Activated naive CD8-positive, alpha-beta T cell treated with anti-CD3 and anti-CD28 coated beads, Interleukin-2, amount 10 ng/mL, durations not matched to agents 7 days and 5 days (primary cell): ENCODE data around the gene HNRNPA1. TPM values are rescaled to one million over a fixed set of nuclear protein-coding genes. Genes with fewer than 3 reads are reported as not detected.

Source experiments
- ATAC-seq: fragments of 150-1000 bp; cut with Tn5 transposase; one replicate; pipeline ENCODE4 v1.10.0; 2021; ENCODE audit warnings: low read depth, moderate library complexity
- POLR2A ChIA-PET: fragments of 350-600 bp; sonication (Branson Sonifier 250); formaldehyde crosslinking; loops from one replicate; lab custom pipeline; 2021; ENCODE audit warnings: antibody characterized with exemption; lab: Charles Lee
- DNase-seq: peaks from one replicate; pipeline ENCODE4 v3.0.0; 2021
- H3K27ac Mint-ChIP-seq: one replicate; pipeline ENCODE4 v1.8.0; 2022; ENCODE audit warnings: mild to moderate bottlenecking, mixed read lengths
- H3K27me3 Mint-ChIP-seq: one replicate; pipeline ENCODE4 v1.8.0; 2022; ENCODE audit warnings: mild to moderate bottlenecking, moderate library complexity, mixed read lengths
- H3K36me3 Mint-ChIP-seq: one replicate; pipeline ENCODE4 v1.8.0; 2021; ENCODE audit warnings: mild to moderate bottlenecking, mixed read lengths
- H3K4me1 Mint-ChIP-seq: one replicate; pipeline ENCODE4 v1.8.0; 2021; ENCODE audit warnings: mixed read lengths
- H3K4me3 Mint-ChIP-seq: one replicate; pipeline ENCODE4 v1.8.0; 2022; ENCODE audit warnings: mild to moderate bottlenecking, moderate library complexity, mixed read lengths
- H3K9me3 Mint-ChIP-seq: one replicate; pipeline ENCODE4 v1.8.0; 2021; ENCODE audit warnings: mixed read lengths
- total RNA-seq, 2 experiments: library from RNA; stranded (reverse); gene quantifications; one replicate each; pipeline ENCODE4 v1.2.3, GENCODE V29; 2021

The HNRNPA1 gene
- total RNA-seq, 2 experiments from 2014 or later, result 1,247 to 1,279 TPM

DNA sequence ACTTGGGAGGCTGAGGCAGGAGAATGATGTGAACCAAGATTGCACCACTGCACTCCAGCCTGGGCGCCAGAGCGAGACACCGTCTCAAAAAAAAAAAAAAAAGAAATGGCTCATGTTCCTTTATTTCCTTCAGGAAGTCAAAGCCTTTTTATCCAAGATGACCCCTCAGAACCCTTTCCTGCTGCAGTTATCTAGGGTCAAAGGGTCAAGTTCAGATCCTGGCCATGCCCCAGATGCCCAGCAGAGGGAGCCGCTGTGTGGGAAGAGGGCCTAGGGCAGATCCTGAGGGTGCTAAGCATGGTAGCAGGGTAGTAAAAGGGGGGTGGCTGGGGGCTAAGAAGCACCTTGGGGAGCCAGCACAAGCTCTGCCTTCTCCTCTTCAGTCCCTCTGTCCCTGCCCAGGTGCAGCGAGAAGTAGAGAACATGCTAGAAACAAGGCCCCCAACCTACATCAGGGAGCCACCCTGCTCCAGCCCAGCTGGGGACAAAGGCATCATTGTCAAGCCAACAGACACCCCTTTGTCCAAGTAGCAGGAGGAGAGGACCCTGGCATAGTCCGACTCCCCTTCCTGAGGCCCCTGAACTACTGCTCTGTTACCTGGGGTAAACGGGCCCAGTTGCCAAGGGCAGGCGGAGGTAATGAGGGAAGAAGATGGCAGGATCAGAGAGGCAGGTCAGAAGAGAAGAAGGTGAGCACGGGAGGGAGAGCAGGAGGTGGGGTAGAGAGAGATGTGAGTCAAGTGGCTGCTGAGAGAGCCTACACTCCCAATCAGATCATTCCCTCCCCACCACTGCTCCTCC lies 13.8 kb downstream of the HNRNPA1 start:
- ATAC-seq (peak; percentile 78), DNase-seq (peak; percentile 73)
- H3K27ac Mint-ChIP-seq, result no peak overlapping the region
- no peaks in the 10 kb centered on the region for H3K36me3 Mint-ChIP-seq
- POLR2A ChIA-PET, result interaction anchor here (0.7 to 4.6 kb wide), 3 partner anchors 9 to 65 kb away, joined by 5 to 16 read pairs (median 5); no protein-coding TSS in a partner anchor
- H3K4me3 Mint-ChIP-seq, result no peak overlapping the region
- H3K9me3 Mint-ChIP-seq, result no peaks in the 10 kb centered on the region
- H3K27me3 Mint-ChIP-seq, result peaks cover 25% of the 10 kb centered on the region
- H3K4me1 Mint-ChIP-seq, result no peaks in the 10 kb centered on the region

DNA sequence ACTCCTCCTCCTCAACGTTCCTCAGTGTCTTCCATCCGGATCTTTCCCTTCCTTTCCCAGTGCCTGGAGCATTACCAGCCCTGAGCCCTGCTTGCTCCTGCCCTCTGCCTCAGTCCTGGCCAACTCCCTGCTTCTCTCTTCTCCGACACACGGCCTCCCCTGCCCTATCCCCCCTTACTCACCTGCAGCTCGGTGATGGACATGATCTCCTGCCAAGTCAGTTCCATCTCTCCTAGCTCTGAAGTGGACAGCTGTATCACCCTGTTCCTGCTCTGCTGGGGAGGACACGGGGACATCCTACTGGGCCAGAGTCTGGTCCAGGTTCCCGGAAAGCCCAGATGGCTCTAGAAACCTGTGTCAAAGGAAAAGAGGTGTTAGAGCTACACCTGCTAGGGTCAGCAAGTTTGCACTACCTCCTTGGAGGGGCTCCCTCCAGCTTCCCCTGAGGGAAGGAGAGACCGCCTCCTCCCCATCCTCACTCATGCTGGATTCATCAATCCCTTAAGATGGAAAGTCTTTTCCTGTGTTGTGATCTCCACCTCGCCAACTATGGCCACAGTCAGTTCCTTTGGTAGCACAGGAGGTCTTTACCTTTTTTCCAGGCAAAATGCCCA lies 14.5 kb downstream of the HNRNPA1 start:
- DNase-seq (no peak), ATAC-seq (no peak)
- H3K9me3 Mint-ChIP-seq, result no peaks in the 10 kb centered on the region
- no peak overlapping the region for H3K4me3 Mint-ChIP-seq
- peaks cover 2% of the 10 kb centered on the region for H3K4me1 Mint-ChIP-seq
- POLR2A ChIA-PET, result interaction anchor here (1.9 to 4.6 kb wide), 2 partner anchors 15 to 64 kb away, joined by 5 to 16 read pairs; partner anchors contain the start of genes CBX5 and HNRNPA1
- no peak overlapping the region for H3K27ac Mint-ChIP-seq
- H3K36me3 Mint-ChIP-seq, result no peaks in the 10 kb centered on the region
- peaks cover 32% of the 10 kb centered on the region for H3K27me3 Mint-ChIP-seq

DNA sequence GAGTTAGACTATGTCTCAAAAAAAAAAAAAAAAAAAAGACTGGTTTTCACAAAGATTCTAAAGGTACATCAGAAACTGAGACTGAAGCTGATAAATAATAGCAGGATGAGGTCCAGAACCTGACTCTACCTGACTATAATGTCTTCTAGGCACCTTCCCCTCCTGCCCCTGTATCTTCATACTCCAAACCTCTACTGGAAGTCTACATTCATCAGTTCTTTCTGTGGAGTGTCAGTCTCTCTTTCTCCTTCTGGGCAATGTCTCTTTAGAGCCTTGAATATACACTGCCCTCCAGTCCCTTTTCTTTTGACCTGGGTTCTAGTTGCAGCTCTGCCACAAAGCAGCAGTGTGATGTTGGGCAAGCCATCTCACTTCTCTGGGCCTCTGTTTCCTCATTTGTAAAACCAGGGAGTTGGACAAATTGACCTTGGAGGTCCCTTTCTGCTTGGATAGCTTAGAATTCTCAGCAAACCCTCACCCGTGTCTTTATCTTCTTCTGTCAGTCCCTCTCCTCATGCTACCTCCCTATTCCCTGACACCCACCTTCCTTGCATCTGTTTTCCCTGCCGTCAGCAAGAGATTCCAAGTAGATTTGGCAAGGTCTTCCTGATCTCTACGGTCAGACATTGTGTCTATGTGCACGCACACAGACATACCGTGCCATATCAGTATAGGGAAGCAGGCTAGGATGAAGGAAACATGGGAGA lies 16.0 kb downstream of the HNRNPA1 start:
- H3K4me3 Mint-ChIP-seq, result no peak overlapping the region
- no peaks in the 10 kb centered on the region for H3K36me3 Mint-ChIP-seq
- DNase-seq (no peak), ATAC-seq (no peak)
- POLR2A ChIA-PET, result interaction anchor here (0.7 to 1.9 kb wide), 4 partner anchors 16 to 63 kb away, joined by 3 to 6 read pairs (median 4); partner anchors contain the start of genes CBX5, COPZ1 and HNRNPA1
- H3K4me1 Mint-ChIP-seq, result peaks cover 10% of the 10 kb centered on the region
- H3K27ac Mint-ChIP-seq, result no peak overlapping the region
- H3K27me3 Mint-ChIP-seq, result peaks cover 47% of the 10 kb centered on the region
- no peaks in the 10 kb centered on the region for H3K9me3 Mint-ChIP-seq

DNA sequence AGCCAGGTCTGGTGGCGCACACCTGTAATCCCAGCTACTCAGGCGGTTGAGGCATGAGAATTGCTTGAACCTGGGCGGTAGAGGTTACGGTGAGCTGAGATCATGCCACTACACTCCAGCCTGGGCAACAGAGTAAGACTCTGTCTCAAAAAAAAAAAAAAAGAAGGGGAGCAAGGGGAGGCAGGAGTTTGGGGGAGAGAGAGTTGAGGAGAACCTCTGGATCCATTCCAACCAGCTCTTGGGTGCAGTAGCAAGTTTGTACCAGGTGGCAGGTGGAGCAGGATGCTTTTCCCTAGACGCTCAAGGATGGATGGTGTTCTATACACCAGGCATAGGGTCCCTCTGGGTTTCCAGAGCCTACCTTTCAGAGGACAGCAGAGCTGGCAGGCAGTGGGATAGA lies 18.4 kb downstream of the HNRNPA1 start:
- Mint-ChIP-seq H3K4me3 (no peak overlapping the region), H3K9me3 (no peaks in the 10 kb centered on the region), H3K27me3 (peaks cover 68% of the 10 kb centered on the region), H3K36me3 (no peaks in the 10 kb centered on the region), H3K27ac (no peak overlapping the region), H3K4me1 (peaks cover 12% of the 10 kb centered on the region)
- no peak for DNase-seq
- ATAC-seq, result no peak
- POLR2A ChIA-PET, result interaction anchor here (1.5 kb wide), 1 partner anchor 12 kb away, joined by 4 read pairs; no protein-coding TSS in a partner anchor

DNA sequence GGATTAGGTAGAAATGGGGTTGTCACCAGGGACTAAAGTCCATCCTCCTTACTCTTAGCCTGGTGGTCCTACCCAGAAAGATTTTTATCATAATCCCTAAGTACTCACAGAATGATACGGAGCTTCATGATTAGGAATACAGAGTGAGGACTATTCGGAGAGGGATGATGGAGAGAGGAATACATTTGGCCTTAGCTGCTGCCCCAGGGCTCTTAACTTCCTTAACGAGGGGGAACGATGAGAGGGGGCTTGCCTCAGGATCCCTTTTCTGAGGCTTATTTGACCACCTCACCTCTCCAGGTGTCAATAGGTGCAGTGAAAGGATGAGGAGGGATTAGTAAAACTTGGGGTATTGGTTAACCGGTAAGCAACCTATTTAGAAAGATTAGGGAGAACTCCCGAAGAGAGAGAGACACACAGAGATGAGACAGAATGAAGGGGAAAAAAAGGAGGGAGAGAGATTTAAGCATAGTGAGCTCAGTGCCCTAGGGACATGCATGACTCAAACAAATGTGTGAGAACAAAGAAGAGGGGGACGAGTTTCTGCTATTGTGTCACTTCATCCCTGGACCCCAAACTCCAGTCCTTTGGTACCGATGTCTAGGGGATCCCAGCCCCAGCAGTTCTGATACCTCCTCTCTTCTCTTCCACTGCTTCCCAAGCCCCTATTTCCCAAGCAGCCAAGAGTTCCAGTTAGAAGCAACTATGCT lies 19.1 kb downstream of the HNRNPA1 start:
- no peak for ATAC-seq
- H3K4me3 Mint-ChIP-seq, result no peak overlapping the region
- H3K9me3 Mint-ChIP-seq, result no peaks in the 10 kb centered on the region
- no peaks in the 10 kb centered on the region for H3K36me3 Mint-ChIP-seq
- DNase-seq, result no peak
- POLR2A ChIA-PET, result interaction anchor here (1.2 to 2.0 kb wide), 3 partner anchors 13 to 59 kb away, joined by 3 to 6 read pairs (median 4); no protein-coding TSS in a partner anchor
- peaks cover 76% of the 10 kb centered on the region for H3K27me3 Mint-ChIP-seq
- H3K27ac Mint-ChIP-seq, result no peak overlapping the region
- H3K4me1 Mint-ChIP-seq, result peaks cover 19% of the 10 kb centered on the region

DNA sequence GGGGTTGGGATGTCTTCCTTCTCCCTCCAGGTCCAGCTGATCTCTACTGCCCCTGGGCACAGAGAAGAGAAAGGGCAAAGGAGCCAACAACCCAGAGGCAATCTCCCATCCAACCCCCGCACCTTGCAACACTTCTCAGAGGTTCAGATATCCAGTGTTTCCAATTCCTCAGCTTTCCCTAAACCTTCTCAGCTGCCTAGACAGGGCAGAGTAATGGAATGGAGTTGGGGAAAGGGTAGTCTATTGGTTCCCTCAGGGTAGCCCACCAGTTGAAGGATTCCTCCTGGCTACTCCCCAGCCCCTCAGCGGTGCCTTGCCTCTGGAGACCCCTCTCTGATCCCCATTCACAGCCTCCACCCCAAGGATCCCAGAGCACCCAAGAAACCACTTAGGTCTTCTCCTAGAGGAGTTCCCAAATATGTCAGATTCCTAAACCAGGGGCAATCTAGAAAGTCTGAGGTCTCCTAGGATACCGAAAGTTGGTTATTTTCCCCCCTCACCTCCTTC lies 19.8 kb downstream of the HNRNPA1 start:
- Mint-ChIP-seq H3K36me3 (no peaks in the 10 kb centered on the region), H3K4me3 (no peak overlapping the region), H3K4me1 (peaks cover 19% of the 10 kb centered on the region), H3K27ac (no peak overlapping the region), H3K27me3 (peaks cover 77% of the 10 kb centered on the region), H3K9me3 (no peaks in the 10 kb centered on the region)
- ATAC-seq, result no peak
- no peak for DNase-seq
- POLR2A ChIA-PET, result interaction anchor here (1.0 to 2.0 kb wide), 3 partner anchors 17 to 58 kb away, joined by 3 to 6 read pairs (median 4); partner anchors contain the start of gene COPZ1

DNA sequence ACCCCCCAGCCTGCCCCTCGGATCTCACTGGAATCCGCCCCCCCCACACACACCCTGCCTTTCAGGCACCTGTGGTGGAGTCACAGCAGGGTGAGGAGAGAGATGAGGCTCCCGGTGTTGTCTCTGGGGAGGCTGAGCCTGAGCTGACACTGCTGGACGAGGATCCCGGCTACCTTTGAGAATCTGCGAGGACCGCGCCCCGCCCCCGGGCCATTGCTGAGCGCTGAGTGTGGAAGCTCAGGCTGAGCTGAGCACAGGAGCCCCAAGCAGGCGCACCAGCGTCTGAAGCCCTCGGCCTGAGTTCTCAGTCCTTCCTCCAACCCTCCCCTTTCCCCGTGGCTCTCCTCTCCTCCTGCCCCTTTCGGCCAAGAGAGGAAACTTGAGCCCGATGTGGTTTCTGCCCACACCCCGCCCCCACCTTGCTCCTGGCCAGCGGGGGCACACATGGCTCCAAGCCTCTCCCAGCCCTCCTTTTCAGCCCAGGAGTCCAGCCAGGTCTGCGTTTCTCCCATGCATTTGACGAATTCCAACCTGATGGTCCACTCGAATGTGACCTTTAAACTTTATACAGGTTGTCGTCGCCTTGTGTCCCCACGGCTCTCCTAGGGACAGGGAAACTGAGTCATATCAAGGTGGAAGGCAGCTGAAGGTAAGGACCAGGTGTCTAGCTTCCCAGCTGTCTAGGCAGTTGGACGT lies 20.4 kb downstream of the HNRNPA1 start, which contains the start of gene NFE2:
NFE2 (minus strand) TSS at position 284 of the 696 bp plus-strand sequence. CDS start 5,767 bp downstream, outside the sequence.
- POLR2A ChIA-PET, result interaction anchor here (1.0 to 2.0 kb wide), 2 partner anchors 24 to 58 kb away, joined by 4 to 6 read pairs; partner anchors contain the start of gene COPZ1
- Mint-ChIP-seq H3K27ac (no peak within 1 kb of the TSS), H3K36me3 (no peaks in the 10 kb centered on the region), H3K27me3 (peaks cover 73% of the 10 kb centered on the region), H3K4me1 (peaks cover 19% of the 10 kb centered on the region), H3K9me3 (no peaks in the 10 kb centered on the region), H3K4me3 (peak within 1 kb of the TSS; percentile 56)
- DNase-seq, result peak; percentile 56
- peak; percentile 72 for ATAC-seq

DNA sequence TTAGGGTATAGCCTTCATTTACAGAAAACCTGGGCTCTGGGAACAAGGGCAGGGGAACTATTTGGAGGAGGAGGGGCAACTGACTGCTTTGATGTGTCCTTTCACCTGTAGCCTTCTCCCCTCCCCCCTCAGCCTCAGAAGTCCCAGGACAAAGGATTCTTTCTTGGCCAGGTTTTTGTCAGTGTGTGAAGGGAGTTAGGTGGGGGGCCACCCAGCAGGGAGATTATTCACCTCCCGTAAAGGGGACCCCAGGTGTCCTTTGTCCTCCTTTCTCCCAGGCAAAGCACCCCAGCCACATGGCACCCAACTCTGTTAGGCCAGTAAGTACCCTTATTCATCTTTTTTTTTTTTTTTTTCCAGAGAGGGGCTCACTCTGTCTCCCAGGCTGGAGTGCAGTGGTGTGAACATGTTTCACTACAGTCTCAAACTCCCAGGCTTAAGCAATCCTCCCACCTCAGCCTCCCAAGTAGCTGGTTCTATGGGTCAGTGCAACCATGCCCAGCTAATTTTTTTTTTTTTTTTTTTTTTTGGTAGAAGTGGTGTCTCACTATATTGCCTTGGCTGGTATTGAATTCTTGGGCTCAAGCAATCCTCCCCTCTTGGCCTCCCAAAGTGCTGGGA lies 21.0 kb downstream of the HNRNPA1 start:
- Mint-ChIP-seq H3K27ac (no peak overlapping the region), H3K36me3 (no peaks in the 10 kb centered on the region), H3K4me1 (peaks cover 19% of the 10 kb centered on the region), H3K4me3 (no peak overlapping the region), H3K27me3 (peaks cover 72% of the 10 kb centered on the region), H3K9me3 (no peaks in the 10 kb centered on the region)
- POLR2A ChIA-PET, result interaction anchor here (0.6 to 0.7 kb wide), 3 partner anchors 22 to 145 kb away, joined by 4 to 6 read pairs (median 5); no protein-coding TSS in a partner anchor
- ATAC-seq (no peak), DNase-seq (no peak)

DNA sequence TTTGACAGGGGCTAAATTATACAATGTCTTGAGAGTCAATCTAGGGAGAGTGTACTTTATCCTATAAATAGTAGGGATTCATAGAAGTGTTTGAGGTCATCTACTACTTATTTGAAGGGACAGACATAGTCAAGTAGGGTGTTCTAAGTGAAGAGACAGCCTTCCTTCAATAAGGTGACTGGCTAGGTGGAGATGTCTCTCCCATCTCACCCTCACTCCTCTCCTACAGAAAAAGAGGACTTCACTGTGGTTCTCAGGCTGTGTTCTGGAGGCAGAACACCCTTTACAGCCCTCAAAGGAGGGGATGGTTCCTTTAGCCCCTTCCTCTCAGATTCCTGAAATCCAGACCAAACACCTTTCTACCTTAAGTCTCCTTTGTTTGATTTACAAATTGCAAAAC lies 23.1 kb downstream of the HNRNPA1 start:
- no peak for DNase-seq
- Mint-ChIP-seq H3K4me3 (no peak overlapping the region), H3K36me3 (no peaks in the 10 kb centered on the region), H3K27me3 (peaks cover 59% of the 10 kb centered on the region), H3K27ac (no peak overlapping the region), H3K4me1 (peaks cover 30% of the 10 kb centered on the region), H3K9me3 (no peaks in the 10 kb centered on the region)
- POLR2A ChIA-PET, result no interaction called here
- no peak for ATAC-seq

DNA sequence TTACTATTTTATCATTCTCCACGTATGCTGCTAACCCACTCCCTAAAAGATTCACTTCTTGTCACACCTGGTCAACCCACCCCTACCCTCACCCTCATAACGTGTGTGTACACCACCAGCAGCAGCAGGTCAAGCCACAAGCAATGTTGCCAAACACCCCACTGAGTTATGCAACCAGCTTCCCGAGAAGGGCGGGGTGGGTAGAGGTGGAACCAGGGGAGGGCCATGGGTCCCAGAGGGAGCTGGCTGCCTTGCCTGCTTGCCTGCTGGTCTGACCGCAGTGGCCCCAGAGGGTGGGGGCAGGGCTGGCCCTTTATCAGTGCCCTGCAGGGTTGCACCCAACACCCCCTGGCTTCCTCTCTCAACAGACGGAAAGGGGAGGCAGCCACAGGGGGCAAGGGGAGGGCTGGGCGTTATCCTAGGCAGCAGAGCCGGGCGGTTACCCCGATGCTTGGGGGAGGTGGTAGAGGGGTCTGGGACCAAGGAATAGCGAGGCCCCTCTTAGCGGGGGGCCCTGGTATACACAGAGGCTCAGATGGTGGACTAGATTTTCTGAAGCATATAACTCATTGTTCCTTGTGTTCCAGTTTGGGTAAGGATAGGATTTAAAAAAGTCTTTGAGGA lies 23.8 kb downstream of the HNRNPA1 start:
- POLR2A ChIA-PET, result no interaction called here
- no peaks in the 10 kb centered on the region for H3K36me3 Mint-ChIP-seq
- peaks cover 30% of the 10 kb centered on the region for H3K4me1 Mint-ChIP-seq
- no peak overlapping the region for H3K27ac Mint-ChIP-seq
- peak overlapping the region; percentile 35 for H3K4me3 Mint-ChIP-seq
- peak; percentile 43 for ATAC-seq
- no peaks in the 10 kb centered on the region for H3K9me3 Mint-ChIP-seq
- no peak for DNase-seq
- H3K27me3 Mint-ChIP-seq, result peaks cover 52% of the 10 kb centered on the region
